T-helper 2 cell (primary cell): ENCODE measurements around the gene MAPK14.

Source experiments
- DNase-seq, 5 experiments: peaks; one replicate each; pipeline versions ENCODE4 v3.0.0 to v3.0.0-alpha.2; 2012 to 2022

The MAPK14 gene

DNA sequence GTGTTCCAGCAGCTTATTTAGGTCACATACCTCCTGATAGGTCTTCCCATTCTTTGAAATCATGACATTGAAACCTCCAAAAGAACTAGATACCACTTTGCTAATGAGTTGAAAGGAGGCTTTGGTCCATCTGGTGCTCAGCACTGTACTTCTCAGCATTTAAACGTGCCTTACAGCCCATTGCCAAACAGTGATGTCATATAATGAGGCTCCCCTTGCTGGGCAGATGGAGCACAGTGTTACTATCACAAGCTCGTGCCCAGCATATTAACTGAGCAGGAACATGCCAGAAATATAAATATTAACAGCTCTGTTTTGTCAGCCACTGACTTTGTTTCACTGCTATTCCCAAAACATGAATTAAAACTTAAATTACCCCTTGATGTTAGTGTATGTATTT lies 77.2 kb downstream of the MAPK14 start:
- DNase-seq: no peak

DNA sequence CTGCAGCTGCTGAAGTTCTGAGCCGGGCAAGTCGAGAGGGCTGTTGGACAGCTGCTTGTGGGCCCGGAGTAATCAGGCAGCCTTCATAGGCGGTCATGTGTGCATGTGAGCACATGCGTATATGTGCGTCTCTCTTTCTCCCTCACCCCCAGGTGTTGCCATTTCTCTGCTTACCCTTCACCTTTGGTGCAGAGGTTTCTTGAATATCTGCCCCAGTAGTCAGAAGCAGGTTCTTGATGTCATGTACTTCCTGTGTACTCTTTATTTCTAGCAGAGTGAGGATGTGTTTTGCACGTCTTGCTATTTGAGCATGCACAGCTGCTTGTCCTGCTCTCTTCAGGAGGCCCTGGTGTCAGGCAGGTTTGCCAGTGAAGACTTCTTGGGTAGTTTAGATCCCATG lies 81.5 kb downstream of the MAPK14 start:
- DNase-seq: peak in 2 of 5 experiments; percentile 39 to 72

DNA sequence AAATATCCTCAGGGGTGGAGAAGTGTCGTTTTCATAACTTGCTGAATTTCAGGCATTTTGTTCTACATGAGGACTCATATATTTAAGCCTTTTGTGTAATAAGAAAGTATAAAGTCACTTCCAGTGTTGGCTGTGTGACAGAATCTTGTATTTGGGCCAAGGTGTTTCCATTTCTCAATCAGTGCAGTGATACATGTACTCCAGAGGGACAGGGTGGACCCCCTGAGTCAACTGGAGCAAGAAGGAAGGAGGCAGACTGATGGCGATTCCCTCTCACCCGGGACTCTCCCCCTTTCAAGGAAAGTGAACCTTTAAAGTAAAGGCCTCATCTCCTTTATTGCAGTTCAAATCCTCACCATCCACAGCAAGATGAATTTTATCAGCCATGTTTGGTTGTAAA lies 82.4 kb downstream of the MAPK14 start:
- no peak for DNase-seq

- DNase-seq: no peak
Observed at GRCh38 chr6:36110863-36111262, 83.3 kb downstream of the MAPK14 start.

- no peak for DNase-seq
Observed at GRCh38 chr6:36111526-36111925, 83.9 kb downstream of the MAPK14 start.

DNA sequence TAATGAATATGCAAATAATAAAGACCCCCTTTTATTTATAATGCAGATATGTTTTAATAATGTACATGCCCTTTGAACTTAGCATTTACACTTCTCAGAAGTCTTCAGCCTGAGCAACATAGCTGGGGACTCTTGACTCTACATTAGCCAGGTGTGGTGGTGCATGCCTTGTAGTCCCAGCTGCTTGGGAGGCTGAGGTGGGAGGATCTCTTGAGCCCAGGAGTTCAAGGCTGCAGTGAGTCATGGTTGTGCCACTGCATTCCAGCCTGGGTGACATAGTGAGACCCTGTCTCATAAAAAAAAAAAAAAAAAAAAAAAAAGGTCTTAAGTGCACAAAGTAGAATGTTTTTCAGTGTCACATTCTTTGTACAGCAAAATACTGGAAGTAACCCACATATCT lies 85.4 kb downstream of the MAPK14 start:
- no peak for DNase-seq

DNA sequence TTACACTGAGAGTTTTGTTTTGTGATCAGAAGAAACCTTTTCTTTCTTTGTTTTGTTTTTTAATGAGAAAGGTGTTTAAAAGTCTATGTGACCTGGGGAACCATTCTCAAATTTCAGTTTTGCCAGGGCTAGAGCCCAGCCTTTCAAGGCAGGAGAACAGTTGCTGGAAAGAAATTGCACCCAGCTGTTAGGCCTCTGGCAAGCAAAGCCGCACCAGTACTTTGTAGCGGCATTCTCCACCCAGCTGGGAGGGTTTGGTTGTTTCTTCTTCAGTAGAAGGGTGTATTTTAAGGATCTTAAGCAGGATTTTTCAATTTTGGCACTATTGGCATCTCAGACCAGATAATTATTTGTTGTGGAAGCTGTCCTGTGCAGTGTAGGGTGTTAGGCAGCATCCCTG lies 86.1 kb downstream of the MAPK14 start:
- DNase-seq: no peak

- DNase-seq: peak in 2 of 5 experiments; percentile 50 to 74
Observed at GRCh38 chr6:36114798-36115408, 87.3 kb downstream of the MAPK14 start.

DNA sequence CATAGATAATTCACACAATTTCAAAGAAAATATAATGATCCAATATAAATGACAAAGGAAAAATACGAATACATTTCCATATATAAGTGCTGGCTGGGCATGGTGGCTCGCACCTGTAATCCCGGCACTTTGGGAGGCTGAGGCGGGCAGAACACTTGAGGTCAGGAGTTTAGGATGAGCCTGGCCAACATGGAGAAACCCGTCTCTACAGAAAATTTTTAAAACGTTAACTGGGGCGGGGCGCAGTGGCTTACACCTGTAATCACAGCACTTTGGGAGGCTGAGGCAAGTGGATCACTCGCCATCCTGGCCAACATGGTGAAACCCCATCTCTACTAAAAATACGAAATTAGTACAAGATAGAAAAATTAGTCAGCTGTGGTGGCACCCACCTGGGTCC lies 87.8 kb downstream of the MAPK14 start:
- DNase-seq: no peak

DNA sequence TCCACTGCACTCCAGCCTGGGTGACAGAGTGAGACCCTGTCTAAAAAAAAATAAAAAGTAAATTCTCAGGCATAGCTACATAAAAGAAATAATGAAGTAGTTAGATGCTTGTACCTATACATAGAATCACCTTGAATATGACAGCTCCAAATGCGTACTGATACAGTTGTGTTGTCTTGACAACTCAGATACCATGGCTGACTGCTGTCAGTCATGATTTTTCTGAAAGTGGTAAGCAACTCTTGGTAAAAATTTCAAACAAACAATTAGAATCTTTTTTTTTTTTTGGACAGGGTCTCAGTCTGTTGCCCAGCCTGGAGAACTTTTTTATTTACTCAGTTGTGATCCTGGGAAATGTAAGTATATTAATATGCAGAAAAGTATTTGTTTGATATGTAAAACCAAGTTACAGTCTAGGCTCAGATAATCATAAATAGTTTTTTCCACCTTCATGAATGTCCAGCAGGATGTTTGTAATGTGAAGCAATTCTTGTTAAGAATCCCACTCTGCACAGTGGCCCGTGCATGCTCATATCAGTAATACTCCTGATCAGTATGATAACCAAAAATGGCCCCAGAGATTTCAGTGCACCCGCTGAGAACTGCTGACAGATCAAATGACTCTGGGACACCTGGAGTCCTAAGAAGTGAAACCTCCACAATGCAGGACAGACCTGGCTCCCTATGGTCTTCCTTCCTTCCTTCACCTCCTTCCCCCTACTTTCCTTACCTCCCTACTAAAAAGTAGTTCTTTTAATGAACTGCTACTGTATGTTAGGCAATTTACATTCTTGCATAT lies 88.7 kb downstream of the MAPK14 start:
- DNase-seq: no peak

- no peak for DNase-seq
Observed at GRCh38 chr6:36116943-36117342, 89.3 kb downstream of the MAPK14 start.

DNA sequence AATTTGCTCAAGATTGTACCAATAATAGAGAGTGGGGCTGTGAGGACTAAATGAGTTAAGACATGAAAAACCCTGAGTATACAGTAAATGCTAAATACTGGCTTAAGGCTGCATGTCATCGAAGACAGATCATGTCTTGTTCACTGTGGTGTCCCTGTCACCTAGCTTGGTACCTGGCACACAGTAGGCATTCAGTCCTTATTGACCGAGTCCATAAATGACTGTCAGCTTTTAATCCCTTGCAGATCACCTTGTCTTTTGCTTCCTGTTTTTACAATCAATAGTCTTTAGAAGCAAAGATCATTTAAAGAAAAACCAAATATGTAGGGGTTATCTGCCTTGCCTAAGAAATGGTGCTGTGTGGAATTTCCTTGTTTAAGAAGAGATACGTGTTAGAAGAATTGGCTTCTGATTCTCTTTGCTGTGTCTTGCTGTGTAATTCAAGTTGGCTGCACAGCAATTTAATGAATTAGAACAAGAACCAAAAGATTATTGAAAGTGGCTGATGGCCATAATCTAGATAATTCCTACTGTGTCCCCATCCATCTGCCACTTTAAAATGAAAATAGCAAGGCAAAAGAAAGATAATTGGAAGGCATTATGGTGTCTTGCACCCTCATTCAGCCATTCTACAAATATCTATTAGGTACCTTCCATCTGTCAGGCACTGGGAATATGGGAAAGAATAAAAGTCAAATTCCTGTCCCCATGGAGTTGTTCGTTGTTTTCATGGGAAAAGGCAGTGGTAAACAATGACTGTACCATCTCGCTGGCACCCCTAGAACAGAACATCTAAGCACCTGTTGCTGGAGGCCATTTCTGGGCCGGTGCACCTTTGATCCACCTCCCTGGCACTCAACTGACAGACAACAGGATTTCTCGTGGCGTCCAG lies 90.3 kb downstream of the MAPK14 start:
- DNase-seq: no peak

DNA sequence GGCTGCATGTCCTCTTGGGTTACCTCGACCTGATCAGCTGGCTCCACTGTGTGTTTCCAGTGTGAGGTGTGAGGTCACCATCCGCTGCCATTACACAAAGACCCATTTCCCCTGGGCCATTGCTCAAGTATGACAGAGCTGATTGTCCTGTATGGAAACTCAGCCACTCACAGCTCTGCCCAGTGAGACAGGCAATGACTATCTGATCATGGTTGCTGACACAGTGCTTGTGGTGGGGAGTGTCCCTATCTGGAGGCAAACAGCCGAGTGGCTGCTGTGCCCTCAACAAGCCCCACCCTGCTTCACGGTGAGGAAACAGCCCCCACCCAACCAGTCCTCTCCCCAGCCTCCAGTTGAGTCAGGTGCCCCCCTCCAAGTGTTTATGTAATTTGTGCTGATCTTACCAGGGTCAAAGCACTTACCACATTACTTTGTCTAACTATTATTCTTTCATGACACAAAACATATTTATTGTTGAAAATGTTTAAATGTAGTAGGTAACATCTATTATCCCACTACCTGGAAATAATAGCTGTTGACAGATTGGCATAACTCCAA lies 91.0 kb downstream of the MAPK14 start:
- DNase-seq: peak in 3 of 5 experiments; percentile 57 to 80 (median 71)

DNA sequence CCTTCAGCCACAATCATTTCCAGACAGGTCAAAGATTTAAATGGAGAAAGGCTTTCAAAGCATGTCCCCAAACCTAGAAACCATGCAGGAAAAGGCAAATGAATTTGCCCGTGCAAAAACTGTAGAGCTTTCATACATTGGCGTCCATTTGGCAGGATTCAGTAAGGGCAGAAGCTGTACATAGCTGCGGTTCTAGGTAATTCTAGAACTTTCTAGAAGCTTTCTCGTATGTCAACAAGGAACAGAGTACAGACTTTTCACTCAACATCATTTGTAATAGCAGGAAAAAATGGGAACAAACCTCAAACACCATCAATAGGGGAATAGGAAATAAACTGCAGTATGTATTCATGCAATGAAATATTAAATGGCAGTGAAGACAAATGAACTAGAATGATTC lies 91.6 kb downstream of the MAPK14 start:
- no peak for DNase-seq

- peak in 1 of 5 experiments; percentile 43 for DNase-seq
Observed at GRCh38 chr6:36120018-36120417, 92.4 kb downstream of the MAPK14 start.

DNA sequence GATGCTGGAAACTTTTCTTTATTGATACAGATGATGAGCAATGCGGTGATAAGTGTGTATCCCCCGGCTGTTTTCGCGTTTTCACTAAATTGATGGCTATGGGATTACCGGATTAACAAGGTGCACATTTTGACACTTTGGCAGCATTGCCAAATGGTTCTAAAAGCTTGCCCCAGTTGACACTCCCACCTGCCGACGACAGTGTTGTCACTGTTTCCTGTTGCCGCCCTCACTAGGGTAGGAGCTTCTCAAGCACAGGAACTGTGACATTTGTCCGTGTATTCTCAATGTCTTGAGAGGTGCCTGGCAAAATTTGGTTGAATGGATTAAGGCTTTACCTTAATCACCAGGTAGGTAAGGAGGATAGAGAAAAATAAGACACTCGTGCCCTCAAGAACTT lies 92.9 kb downstream of the MAPK14 start:
- DNase-seq: peak in 4 of 5 experiments; percentile 50 to 89 (median 70)

DNA sequence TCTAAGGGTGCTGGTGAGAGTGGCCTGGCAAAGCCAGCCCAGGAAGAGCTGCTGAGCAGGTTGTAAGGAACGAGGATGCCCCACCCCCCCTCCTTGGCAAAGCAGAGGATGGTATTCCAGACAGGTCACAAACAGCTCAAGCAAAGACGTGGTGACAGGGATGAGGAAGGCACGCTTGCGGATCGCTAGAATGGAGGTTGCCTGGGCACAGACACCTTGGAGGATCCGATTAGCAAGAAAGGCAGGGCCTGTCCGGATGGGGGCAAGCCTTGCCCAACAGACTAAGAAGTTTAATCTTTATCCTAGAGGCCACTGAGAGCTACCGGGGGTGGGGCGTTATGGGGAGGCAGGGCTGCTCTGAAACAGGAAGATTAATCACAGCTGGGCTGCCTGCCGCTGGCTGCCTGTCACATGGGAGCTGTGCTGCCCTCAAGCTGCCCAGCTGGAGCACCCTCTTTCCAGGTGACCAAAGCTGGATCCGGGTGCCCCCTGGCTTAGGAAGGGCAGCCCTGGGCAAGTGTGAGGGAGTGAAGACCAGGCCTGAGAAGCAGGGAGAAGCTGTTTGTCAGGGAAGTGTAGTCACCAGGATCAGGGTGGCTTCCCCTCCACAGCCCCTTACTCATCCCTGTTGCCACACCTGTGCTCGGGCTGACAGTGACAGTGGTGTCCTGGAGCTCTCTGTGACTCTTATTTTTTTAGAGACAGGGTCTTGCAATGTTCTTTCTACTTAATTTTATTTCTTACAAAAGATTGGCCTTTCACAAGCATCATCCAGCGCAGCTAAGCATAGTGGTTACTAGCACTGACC lies 93.6 kb downstream of the MAPK14 start:
- DNase-seq: peak in 3 of 5 experiments; percentile 43 to 72 (median 48)

- DNase-seq: no peak
Observed at GRCh38 chr6:36121787-36122494, 94.3 kb downstream of the MAPK14 start.

GRCh38 chr6:36122495-36123269 lies 95.1 kb downstream of the MAPK14 start:
- no peak for DNase-seq
